ENCODE data around the gene GPR42. TPM values are rescaled to one million over a fixed set of nuclear protein-coding genes. Genes with fewer than 3 reads are reported as not detected.

Gene GPR42
- total RNA-seq, 1 experiment from 2014 or later = not detected

DNA sequence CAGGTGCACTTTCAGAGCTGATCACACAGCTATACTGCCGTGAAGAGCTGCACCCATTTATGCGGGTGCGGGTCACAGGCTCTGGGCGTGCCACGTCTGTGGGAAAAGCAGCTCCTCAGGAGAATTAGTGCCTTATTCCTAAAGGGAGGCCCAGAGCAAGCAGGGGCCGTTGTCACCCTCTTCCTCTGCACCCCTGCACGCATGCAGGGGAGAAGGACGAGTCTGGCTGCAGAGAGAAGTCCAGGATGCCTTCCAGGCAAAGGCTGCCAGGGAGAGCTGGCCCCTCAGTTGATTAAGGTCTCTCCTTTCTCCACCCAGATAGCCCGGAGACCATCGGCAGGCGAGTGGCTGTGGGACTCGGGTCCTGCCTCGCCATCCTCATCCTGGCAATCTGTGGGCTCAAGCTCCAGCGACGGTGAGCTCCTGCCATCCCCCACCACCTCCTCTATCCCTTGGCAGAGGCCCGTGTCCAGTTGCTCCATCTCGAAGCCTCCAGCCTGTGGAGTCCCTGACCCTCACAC, 26.3 kb upstream of the GPR42 start:
- no peaks in the 10 kb centered on the region for H3K9me3 Mint-ChIP-seq
- DNase-seq (ENCODE audit: low spot score) (no peak), ATAC-seq (no peak)
- no peak overlapping the region for H3K4me3 Mint-ChIP-seq
- H3K27me3 Mint-ChIP-seq (ENCODE audit: low read depth) = no peaks in the 10 kb centered on the region
- H3K36me3 Mint-ChIP-seq = no peaks in the 10 kb centered on the region
- H3K27ac Mint-ChIP-seq = no peak overlapping the region
- ChIA-PET POLR2A (no interaction called here), CTCF (interaction anchor here (1.0 to 2.2 kb wide), 4 partner anchors 8 to 166 kb away, joined by 3 to 6 read pairs (median 4); no protein-coding TSS in a partner anchor)
- TF ChIP-seq EMX1 (CRISPR knock-in tag; IDR thresholded peaks at IDR 0.05) = no peak
- no peak for TF ChIP-seq ZNF396 (CRISPR knock-in tag; IDR thresholded peaks at IDR 0.05; ENCODE audit: borderline replicate concordance)
- TF ChIP-seq, protein P1, sequence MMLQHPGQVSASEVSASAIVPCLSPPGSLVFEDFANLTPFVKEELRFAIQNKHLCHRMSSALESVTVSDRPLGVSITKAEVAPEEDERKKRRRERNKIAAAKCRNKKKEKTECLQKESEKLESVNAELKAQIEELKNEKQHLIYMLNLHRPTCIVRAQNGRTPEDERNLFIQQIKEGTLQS (CRISPR knock-in tag; conservative IDR thresholded peaks at IDR 0.05) = no peak
- TF ChIP-seq, protein P2, sequence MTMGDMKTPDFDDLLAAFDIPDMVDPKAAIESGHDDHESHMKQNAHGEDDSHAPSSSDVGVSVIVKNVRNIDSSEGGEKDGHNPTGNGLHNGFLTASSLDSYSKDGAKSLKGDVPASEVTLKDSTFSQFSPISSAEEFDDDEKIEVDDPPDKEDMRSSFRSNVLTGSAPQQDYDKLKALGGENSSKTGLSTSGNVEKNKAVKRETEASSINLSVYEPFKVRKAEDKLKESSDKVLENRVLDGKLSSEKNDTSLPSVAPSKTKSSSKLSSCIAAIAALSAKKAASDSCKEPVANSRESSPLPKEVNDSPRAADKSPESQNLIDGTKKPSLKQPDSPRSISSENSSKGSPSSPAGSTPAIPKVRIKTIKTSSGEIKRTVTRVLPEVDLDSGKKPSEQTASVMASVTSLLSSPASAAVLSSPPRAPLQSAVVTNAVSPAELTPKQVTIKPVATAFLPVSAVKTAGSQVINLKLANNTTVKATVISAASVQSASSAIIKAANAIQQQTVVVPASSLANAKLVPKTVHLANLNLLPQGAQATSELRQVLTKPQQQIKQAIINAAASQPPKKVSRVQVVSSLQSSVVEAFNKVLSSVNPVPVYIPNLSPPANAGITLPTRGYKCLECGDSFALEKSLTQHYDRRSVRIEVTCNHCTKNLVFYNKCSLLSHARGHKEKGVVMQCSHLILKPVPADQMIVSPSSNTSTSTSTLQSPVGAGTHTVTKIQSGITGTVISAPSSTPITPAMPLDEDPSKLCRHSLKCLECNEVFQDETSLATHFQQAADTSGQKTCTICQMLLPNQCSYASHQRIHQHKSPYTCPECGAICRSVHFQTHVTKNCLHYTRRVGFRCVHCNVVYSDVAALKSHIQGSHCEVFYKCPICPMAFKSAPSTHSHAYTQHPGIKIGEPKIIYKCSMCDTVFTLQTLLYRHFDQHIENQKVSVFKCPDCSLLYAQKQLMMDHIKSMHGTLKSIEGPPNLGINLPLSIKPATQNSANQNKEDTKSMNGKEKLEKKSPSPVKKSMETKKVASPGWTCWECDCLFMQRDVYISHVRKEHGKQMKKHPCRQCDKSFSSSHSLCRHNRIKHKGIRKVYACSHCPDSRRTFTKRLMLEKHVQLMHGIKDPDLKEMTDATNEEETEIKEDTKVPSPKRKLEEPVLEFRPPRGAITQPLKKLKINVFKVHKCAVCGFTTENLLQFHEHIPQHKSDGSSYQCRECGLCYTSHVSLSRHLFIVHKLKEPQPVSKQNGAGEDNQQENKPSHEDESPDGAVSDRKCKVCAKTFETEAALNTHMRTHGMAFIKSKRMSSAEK (CRISPR knock-in tag; IDR thresholded peaks at IDR 0.05; ENCODE audit: borderline replicate concordance) = no peak
- TF ChIP-seq PRRX2 (CRISPR knock-in tag; IDR thresholded peaks at IDR 0.05) = no peak
- TF ChIP-seq CREM (CRISPR knock-in tag; IDR thresholded peaks at IDR 0.05) = no peak
- TF ChIP-seq, protein P3, sequence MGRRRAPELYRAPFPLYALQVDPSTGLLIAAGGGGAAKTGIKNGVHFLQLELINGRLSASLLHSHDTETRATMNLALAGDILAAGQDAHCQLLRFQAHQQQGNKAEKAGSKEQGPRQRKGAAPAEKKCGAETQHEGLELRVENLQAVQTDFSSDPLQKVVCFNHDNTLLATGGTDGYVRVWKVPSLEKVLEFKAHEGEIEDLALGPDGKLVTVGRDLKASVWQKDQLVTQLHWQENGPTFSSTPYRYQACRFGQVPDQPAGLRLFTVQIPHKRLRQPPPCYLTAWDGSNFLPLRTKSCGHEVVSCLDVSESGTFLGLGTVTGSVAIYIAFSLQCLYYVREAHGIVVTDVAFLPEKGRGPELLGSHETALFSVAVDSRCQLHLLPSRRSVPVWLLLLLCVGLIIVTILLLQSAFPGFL (CRISPR knock-in tag; IDR thresholded peaks at IDR 0.05; ENCODE audit: borderline replicate concordance) = no peak
- no peak for TF ChIP-seq ZNF138 (CRISPR knock-in tag; conservative IDR thresholded peaks at IDR 0.05)
- no peak for TF ChIP-seq ZNF232 (CRISPR knock-in tag; IDR thresholded peaks at IDR 0.05)
- TF ChIP-seq NR1H2 (CRISPR knock-in tag; IDR thresholded peaks at IDR 0.05) = no peak
- TF ChIP-seq ZNF263 (CRISPR knock-in tag; IDR thresholded peaks at IDR 0.05; ENCODE audit: low read depth) = no peak
- no peak for TF ChIP-seq SMAD4 (CRISPR knock-in tag; IDR thresholded peaks at IDR 0.05)
- TF ChIP-seq CBFB (CRISPR knock-in tag; IDR thresholded peaks at IDR 0.05; ENCODE audit: low read depth) = no peak
- TF ChIP-seq OVOL2 (CRISPR knock-in tag; IDR thresholded peaks at IDR 0.05; ENCODE audit: borderline replicate concordance) = no peak
- TF ChIP-seq ETV6 (CRISPR knock-in tag; IDR thresholded peaks at IDR 0.05) = no peak
- TF ChIP-seq, protein P4, sequence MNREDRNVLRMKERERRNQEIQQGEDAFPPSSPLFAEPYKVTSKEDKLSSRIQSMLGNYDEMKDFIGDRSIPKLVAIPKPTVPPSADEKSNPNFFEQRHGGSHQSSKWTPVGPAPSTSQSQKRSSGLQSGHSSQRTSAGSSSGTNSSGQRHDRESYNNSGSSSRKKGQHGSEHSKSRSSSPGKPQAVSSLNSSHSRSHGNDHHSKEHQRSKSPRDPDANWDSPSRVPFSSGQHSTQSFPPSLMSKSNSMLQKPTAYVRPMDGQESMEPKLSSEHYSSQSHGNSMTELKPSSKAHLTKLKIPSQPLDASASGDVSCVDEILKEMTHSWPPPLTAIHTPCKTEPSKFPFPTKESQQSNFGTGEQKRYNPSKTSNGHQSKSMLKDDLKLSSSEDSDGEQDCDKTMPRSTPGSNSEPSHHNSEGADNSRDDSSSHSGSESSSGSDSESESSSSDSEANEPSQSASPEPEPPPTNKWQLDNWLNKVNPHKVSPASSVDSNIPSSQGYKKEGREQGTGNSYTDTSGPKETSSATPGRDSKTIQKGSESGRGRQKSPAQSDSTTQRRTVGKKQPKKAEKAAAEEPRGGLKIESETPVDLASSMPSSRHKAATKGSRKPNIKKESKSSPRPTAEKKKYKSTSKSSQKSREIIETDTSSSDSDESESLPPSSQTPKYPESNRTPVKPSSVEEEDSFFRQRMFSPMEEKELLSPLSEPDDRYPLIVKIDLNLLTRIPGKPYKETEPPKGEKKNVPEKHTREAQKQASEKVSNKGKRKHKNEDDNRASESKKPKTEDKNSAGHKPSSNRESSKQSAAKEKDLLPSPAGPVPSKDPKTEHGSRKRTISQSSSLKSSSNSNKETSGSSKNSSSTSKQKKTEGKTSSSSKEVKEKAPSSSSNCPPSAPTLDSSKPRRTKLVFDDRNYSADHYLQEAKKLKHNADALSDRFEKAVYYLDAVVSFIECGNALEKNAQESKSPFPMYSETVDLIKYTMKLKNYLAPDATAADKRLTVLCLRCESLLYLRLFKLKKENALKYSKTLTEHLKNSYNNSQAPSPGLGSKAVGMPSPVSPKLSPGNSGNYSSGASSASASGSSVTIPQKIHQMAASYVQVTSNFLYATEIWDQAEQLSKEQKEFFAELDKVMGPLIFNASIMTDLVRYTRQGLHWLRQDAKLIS (CRISPR knock-in tag; IDR thresholded peaks at IDR 0.05; ENCODE audit: borderline replicate concordance) = no peak
- TF ChIP-seq, protein P5, sequence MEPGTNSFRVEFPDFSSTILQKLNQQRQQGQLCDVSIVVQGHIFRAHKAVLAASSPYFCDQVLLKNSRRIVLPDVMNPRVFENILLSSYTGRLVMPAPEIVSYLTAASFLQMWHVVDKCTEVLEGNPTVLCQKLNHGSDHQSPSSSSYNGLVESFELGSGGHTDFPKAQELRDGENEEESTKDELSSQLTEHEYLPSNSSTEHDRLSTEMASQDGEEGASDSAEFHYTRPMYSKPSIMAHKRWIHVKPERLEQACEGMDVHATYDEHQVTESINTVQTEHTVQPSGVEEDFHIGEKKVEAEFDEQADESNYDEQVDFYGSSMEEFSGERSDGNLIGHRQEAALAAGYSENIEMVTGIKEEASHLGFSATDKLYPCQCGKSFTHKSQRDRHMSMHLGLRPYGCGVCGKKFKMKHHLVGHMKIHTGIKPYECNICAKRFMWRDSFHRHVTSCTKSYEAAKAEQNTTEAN (CRISPR knock-in tag; IDR thresholded peaks at IDR 0.05) = no peak
- TF ChIP-seq, protein P6, sequence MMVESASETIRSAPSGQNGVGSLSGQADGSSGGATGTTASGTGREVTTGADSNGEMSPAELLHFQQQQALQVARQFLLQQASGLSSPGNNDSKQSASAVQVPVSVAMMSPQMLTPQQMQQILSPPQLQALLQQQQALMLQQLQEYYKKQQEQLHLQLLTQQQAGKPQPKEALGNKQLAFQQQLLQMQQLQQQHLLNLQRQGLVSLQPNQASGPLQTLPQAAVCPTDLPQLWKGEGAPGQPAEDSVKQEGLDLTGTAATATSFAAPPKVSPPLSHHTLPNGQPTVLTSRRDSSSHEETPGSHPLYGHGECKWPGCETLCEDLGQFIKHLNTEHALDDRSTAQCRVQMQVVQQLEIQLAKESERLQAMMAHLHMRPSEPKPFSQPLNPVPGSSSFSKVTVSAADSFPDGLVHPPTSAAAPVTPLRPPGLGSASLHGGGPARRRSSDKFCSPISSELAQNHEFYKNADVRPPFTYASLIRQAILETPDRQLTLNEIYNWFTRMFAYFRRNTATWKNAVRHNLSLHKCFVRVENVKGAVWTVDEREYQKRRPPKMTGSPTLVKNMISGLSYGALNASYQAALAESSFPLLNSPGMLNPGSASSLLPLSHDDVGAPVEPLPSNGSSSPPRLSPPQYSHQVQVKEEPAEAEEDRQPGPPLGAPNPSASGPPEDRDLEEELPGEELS (CRISPR knock-in tag; IDR thresholded peaks at IDR 0.05) = no peak
- 0 out of 2 replicates have a peak, but pooled peaks cover 5% of the 10 kb centered on the region for H3K4me1 Mint-ChIP-seq

Data from WTC11 (cell line).